Raji (cell line): ENCODE measurements around the gene XPO4.

Experiments used
- POLR2A ChIP-seq: IDR thresholded peaks from 2 replicates; pipeline ENCODE4 v1.6.1; 2011; ENCODE audit warnings: low read depth, low read length, control low read depth; ENCODE audit not compliant: insufficient read depth

XPO4 gene

DNA sequence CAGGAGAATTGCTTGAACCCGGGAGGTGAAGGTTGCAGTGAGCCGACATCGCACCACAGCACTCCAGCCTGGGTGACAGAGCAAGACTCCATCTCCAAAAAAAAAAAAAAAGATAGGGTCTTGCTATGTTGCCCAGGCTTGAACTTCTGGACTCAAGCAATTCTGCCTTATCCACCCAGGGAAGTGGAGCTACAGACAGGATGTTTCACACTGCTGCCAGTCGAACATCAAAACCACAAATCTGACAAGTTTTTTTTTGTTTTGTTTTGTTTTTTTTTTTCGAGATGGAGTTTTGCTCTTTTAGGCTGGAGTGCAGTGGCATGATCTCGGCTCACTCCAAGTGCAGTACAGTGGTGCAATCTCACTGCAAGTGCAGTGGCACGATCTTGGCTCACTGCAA, 10.8 kb downstream of the XPO4 start:
- TF ChIP-seq POLR2A, result no peak

DNA sequence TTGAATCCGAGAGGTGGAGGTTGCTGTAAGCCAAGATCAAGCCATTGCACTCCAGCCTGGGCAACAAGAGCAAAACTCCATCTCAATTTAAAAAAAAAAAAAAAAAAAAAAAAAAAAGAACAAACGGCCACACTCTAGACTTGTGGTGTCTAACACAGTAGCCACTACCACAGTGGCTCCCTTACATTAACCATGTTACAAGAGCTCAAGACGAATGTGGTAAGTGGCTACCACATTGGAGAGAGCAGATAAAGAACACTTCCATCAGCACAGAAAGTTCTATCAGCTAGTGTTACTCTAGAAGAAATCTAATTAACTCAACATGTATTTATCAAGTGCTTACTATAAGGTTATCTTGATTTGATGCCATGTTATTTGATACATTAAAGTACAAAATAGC, 11.5 kb downstream of the XPO4 start:
- TF ChIP-seq POLR2A, result no peak

- TF ChIP-seq POLR2A, result no peak
Measured at GRCh38 chr13:20882206-20882605, 20.3 kb downstream of the XPO4 start.

GRCh38 chr13:20877902-20878301, 24.6 kb downstream of the XPO4 start:
- TF ChIP-seq POLR2A, result no peak

GRCh38 chr13:20873348-20873747, 29.2 kb downstream of the XPO4 start:
- TF ChIP-seq POLR2A, result no peak

GRCh38 chr13:20870829-20871228, 31.7 kb downstream of the XPO4 start:
- no peak for TF ChIP-seq POLR2A

DNA sequence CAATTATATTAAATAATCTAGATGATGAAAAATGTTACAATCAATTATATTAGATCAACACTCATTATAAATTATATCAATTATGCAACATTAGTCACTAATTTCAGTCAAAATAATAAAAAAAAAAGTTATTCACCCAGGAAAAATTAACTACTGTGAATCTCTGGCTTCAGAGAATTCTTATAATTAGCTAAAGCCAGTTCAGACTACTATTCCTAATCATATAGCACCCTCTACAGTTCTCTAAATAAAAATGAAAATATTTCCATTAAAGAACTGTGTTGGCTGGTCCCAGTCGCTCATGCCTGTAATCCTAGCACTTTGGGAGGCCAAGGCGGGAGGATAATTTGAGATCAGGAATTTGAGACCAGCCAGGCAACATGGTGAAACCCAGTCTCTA, 33.0 kb downstream of the XPO4 start:
- no peak for TF ChIP-seq POLR2A

- TF ChIP-seq POLR2A, result no peak
Measured at GRCh38 chr13:20867408-20867807, 35.1 kb downstream of the XPO4 start.

GRCh38 chr13:20860844-20861243, 41.7 kb downstream of the XPO4 start:
- TF ChIP-seq POLR2A, result no peak

DNA sequence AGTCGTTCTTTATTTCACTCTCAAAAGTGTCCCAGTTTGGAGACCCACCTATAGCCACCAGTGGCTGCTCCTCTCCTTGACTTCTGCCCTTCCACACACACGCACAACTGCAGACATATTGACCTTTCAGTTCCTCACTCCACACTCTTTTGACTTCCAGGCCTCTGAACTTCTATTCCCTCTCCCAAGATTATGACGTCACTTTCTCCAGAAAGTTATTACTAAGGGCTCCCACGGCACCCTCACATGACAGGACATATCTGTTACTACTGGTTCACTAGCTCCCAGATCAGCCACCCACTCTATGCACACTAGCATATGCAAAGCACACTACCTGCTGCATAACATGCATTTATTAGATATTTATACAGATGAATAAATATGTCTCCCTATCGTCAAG, 45.9 kb downstream of the XPO4 start:
- TF ChIP-seq POLR2A, result no peak

GRCh38 chr13:20851844-20852402, 50.6 kb downstream of the XPO4 start:
- no peak for TF ChIP-seq POLR2A

GRCh38 chr13:20848944-20849343, 53.6 kb downstream of the XPO4 start:
- no peak for TF ChIP-seq POLR2A

- no peak for TF ChIP-seq POLR2A
Measured at GRCh38 chr13:20848203-20848602, 54.3 kb downstream of the XPO4 start.

GRCh38 chr13:20847296-20847695, 55.2 kb downstream of the XPO4 start:
- TF ChIP-seq POLR2A, result no peak

GRCh38 chr13:20843166-20843565, 59.4 kb downstream of the XPO4 start:
- no peak for TF ChIP-seq POLR2A

DNA sequence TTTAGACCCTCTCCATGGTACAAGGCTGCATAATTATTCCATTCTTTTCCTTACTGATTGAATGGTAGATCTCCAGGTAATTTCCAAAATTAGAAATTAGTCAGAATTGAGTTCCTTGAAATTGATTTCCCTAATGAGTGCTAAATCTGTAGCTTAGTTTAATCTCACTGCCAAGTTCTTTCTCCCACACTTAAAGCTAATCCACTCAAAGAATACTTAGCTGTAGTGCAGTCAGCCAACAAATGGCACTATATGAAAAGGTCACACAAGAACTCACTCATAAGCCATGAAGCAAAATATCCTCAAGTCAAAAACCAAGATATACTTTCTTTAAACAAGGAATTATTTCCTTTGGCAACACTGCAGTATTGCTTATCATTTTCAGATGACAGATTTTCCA, 62.0 kb downstream of the XPO4 start:
- no peak for TF ChIP-seq POLR2A

GRCh38 chr13:20833900-20834679, 68.5 kb downstream of the XPO4 start:
- no peak for TF ChIP-seq POLR2A
